Measurements from ENCODE around the gene MINK1.

Gene MINK1

DNA sequence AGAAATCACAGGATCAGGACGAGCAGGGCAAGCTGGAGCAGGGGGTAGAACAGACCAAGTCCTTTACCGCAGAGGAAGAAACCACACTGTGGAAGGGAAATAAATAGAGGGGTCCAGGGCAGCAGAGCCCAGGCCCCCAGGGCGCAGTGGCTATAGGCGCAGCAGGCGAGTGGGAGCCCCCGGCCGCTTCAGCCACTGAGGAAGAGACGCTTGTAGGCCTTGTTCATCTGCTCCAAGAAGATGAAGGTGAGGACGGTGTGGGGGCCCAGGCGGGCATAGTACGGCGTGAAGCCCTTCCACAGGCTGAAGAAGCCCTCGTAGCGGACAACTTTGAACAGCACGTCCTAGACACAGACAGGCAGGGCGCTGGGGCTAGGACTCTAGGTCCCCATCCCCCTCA is 104.4 kb downstream of the MINK1 start:
- no peak for DNase-seq

DNA sequence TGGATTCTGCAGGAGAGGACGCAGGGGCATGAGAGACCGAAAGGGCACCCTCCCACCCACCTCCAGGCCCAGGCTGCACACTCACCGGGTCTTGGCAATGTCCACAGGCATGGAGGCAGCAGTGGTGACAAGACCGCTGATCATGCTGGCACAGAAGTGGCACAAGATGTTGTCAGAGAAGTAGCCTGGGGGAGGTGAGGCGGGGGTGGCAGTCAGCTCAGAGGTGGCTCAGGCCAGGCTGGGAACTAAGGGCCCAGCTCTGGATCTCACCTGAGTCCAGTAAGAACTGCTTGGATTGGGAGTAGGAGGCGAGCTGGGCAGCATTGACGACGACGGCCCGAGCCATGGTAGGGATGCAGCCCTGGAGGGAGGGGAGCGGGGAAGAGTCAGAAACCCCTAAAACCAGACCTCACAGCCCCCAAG is 104.9 kb downstream of the MINK1 start:
- no peak for DNase-seq

DNA sequence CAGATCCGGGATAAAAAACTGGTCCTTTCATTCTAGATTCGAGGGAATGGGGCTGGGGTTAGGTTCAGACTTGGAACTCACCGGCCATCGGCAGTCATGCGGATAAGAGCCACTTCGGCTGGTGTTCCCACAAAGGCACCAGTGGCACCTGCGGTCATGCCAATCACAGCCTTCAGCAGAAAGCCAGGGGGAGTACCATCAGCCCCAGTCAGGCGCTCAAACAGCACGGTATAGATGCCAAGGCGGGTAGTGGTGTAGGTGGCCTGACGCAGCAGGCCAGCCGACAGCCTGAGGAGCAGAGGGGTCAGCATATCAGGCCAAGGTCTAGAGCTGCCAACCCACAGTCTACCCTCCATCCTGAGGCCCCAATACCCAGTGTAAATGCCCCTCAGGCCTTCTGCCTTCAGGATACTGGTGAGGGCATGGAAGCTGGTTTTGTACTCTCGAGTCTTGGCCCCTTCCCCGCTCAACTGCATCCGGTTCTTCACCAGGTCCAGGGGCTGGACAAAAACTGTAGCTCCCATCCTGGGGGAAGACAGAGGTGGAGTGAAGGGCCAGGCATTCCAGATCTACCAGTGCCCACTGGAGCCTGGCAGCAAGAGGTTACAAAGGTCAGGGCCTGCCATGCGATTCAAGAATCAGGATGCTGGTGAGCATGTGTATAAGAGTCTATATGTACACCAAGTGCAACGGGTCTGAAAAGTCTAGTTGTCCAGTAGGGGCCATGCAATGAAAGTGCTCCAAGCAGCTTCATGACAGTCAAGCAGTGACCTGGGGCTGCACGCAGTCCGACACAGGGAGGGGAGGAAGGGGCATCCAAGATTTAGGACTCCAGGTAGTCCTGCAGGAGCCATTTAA is 105.8 kb downstream of the MINK1 start:
- no peak for DNase-seq

DNA sequence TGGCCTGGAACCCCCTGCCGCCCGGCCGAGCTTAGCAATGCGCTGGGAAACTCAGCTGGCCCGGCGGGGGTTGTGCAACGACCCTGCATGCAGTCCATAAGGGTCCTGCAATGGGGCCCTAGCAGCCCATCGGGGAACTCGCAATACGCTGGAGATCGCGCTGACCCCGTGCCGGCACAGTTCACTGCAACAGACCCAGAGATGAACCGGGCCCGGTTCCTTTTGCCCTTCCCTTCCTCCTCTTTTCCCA is 106.3 kb downstream of the MINK1 start:
- no peak for DNase-seq

DNA sequence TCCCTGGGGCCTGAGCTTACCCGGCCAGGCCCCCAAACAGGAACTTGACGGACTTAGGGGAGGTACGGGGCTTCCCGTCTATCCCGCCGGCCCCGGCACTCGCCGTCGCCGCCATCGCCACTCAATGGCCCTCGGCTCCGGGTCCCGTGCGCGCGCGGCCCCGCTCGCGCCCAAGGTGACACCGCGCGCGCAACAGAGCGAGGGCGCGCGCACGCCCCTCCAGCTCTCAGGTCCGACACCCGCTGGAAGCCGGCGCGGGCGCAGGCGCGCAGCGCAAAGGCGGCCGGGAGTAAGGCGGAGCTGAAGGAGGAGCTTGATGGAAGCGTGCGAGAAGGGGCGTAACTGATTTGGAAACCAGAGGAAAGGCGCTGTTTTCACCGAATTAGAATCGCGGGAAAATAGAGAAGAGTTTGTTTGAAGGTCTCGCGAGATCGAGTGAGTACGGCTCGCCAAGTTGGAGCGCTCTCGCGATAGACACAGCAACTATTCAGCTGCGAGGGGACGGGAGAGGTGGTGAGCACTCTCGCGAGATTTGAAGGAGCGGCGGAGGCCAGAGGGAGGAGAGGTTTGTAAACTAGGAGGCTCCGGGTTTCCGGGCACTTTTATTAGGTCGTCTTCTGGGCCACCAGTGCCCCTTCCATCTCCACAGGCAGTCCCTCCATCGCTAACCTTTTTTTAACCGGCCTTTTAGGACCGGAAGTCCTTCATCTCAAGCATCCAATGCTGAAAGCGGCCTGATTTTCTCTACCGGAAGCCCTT is 106.8 kb downstream of the MINK1 start, which contains the start of the genes RNF167 and SLC25A11:
Gene RNF167, plus strand, starts transcription at position 473 of the 759 bp plus-strand sequence. CDS start 642 bp downstream, outside the sequence.
Gene SLC25A11, minus strand, starts transcription at position 251 of the 759 bp plus-strand sequence. Its CDS starts 136 bp downstream, at position 115.
- DNase-seq: peak; percentile 99

DNA sequence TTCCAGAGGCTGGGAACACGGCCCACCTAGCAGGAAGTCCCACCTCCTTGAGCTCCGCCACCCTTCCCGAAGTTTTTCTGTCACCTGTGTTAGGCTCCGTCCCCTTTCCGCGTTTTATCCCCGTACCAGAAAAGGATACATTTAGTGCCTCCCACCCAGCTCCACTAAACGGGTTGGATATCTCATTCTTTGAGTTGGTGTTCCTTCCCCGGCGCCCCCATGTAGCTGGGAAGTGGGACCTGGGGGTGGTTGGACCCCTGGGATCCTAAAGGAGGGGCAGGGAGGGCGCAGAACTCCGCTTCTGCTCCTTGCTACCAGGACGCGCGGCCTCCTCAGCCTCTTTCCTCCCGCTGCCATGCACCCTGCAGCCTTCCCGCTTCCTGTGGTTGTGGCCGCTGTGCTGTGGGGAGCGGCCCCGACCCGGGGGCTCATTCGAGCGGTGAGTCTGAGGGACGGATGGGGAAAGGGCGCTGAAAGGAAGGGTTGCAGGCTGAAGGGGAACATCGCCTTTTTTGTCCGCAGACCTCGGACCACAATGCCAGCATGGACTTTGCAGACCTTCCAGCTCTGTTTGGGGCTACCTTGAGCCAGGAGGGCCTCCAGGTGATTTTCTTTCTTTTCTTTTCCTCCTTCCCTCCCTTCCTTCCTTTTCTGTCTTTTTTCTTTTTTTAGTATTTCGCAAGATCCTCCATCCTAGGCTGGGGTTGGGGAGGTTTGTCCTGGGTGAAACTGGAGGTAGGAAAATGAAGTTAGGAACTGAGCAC is 107.6 kb downstream of the MINK1 start:
- DNase-seq: peak; percentile 14

DNA sequence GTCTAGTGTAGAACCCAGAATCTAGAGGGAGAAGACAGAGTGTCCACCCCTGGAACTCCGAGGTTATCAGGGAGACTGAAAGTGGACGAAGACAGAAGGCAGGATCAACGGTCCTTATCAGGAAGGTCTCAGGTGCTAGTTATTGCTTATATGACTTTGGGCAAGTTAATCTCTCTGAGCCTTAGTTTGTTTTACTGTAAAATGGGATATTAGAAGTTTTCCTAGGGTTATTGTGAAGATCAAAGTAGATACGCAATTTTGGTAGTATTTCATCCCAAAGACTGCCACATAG is 108.1 kb downstream of the MINK1 start:
- no peak for DNase-seq

DNA sequence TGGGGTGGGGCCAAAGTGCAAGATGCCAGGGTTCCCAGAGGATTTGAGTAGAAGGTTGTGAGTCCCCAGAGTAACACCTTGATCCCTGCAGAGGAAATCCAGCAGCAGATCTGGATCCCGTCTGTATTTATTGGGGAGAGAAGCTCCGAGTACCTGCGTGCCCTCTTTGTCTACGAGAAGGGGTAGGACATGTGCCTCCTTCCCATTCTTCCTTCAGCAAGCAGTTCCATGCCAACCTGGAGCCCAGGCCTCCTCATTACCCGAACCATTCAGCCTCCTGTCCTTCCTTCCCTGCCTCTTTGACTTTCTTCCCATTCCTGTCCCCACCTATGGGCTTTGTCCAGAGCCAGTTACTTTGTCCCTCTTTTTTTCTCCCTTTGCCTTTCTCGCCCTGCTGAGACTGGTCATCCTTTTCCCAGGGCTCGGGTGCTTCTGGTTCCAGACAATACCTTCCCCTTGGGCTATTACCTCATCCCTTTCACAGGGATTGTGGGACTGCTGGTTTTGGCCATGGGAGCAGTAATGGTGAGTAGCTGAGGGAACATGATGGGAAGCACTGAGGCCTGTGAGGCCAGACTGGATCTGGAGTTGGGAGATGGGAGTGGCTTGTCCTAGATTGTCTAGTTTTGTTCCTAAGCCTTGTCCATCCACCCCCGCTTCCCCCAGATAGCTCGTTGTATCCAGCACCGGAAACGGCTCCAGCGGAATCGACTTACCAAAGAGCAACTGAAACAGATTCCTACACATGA is 109.8 kb downstream of the MINK1 start:
- no peak for DNase-seq

DNA sequence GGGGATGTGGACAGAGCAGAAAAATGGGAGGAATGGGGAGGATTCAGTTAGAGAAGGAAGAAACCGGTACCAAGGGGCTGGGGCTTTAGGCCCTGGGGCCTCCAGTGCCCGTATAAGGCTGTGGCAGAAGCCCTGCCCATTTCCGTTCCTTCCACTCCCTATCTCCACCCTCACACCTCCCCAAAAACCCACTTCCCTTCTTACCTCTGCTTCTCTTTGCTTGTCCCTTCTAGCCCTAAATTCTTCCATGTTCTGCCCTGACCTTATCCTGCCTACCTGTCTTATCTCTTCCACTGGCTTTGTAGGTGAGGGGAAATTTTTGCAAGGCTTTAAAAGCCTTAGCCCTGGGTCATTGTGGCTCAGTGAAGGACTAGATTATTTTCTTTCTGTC is 111.0 kb downstream of the MINK1 start:
- peak; percentile 68 for DNase-seq

DNA sequence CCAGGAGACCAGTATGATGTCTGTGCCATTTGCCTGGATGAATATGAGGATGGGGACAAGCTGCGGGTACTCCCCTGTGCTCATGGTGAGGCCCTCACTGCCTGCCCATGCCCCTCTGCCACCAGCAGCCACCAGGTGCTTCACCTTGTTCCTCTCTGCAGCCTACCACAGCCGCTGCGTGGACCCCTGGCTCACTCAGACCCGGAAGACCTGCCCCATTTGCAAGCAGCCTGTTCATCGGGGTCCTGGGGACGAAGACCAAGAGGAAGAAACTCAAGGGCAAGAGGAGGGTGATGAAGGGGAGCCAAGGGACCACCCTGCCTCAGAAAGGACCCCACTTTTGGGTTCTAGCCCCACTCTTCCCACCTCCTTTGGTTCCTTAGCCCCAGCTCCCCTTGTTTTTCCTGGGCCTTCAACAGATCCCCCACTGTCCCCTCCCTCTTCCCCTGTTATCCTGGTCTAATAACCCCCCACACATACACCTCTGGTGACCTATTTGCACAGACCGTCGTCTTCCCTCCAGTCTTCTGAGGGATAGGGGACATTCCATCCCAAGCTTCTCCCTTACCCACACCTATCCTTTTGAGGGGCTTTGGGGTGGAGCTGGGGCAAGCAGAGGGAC is 111.5 kb downstream of the MINK1 start:
- DNase-seq: no peak

DNA sequence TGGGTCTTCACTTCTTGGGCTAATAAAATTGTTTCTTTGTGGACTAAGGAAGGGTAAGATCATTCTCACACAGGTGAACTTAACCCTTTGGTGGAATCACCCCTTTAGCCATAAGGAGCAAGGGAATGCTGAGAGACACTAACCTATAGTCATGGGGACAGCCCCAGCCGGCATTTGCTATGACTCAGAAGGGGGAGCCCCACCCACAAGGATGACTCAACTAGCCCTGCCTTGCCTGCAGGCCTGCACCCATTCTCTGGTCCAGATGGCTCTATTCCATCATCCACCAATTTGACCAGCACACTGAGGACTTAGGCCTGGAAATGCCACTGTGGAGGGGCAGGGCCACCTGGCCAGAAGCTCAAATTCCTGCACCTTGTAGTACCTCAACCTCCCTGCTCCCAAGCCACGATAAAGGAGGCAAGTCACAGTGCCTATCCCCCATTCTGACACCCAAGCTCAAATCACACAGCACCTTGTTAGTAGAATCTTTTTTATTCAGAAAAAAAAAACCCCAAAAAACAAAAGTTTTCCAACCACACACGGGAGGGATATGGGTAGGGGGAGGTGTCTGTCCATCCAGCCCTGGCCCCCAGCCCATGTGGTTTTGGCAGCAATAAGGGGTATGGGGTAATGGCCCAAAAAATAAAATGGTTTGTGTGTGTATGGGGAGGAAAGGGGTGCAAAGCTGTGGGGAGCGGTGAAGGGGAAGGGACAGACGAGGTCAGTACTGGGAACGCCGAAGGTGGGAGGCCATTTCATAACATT is 112.2 kb downstream of the MINK1 start:
- DNase-seq: peak; percentile 52

DNA sequence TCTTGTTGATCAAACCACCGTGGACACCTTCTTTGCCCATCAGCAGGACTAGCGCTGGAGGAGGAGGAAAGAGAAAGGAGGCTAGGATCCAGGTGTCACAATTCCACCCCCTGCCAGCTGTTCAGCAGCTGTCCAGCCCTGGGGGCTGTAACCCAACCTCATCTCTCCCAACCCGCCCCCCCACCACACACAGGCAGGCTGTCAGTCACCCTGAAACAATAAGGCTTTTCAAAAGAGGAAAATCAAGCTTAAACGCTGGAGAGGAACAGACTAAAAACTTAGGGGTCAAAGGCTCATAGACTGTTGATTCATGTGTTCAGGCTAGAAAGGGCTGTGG is 112.8 kb downstream of the MINK1 start:
- DNase-seq: no peak

DNA sequence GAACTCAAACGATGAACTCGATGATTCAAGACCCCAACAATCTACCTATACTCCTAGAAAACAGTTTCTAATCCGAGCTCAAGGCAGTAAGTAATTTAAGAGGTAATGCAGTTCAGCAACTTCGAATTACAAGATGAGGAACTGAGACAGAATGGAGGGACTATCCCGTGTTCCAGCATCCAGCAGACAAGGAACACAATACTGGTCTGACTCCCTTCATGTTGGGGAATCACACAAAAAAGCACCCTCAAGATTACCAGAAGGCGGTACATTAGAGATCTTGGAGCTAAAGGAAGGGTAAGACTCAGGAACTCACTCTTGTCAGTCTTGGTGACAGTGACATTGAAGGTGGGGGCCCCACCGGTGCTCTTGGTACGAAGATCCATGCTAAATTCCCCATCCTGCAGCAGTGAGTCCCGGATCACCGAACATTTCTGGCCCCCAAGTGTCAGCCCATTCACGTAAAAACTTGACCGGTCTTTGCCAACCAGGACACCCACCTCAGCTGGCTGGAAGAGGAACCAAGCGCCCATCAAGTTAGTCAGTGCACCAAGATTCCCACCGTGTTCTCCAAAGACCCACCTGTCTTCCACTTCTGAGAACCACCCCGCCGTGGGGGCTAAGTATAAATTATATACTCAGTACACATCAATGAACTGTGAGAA is 113.3 kb downstream of the MINK1 start:
- DNase-seq: no peak

DNA sequence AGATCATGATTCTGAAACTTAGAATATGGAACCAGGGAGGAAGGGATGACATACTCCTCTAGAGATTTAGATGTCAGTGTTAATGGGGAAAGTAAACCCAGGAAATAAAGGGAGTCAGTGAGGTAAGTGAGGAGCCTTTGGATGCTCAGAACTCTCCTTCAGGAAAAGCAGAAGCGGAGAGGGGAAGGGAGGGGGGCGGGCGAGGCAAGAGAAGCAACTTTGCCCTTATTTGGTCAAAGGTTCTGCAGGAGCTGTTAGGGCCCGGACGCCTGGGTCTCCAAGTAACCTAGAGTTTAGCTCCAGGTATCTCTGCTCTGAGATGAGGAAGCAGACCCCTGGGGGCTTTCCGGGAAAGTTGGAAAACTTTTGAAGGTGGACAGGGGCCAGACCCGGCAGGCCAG is 113.9 kb downstream of the MINK1 start:
- DNase-seq: peak; percentile 31
